Measurements from ENCODE around the gene CDK14. TPM values are rescaled to one million over a fixed set of nuclear protein-coding genes. Genes with fewer than 3 reads are reported as not detected.

Gene CDK14
- total and polyA plus RNA-seq, 2 of the 8 experiments (the other 6 are each of a cell fraction or from before 2014, with no cell fraction given), result 5.5 to 47.3 TPM

- Histone ChIP-seq H3K4me2 (ENCODE audit: insufficient read depth in 1 of 2, low read depth in 2 of 2, low read length in 2 of 2) (no peak overlapping the region), H3K4ac (replicated peaks; ENCODE audit: insufficient read length, low read depth, low read length) (no peak overlapping the region), H3K4me1 (replicated peaks in 1 of 4; ENCODE audit: control insufficient read depth in 3 of 4, insufficient read depth in 4 of 4, low read length in 3 of 4) (no peaks in the 10 kb centered on the region), H3K4me3 (ENCODE audit: extremely low read depth in 1 of 4, insufficient read depth in 2 of 4, low read depth in 3 of 4, low read length in 4 of 4) (no peak overlapping the region), H4K91ac (replicated peaks; ENCODE audit: insufficient read length, low read length) (no peak overlapping the region), H2BK120ac (replicated peaks; ENCODE audit: low read depth, low read length) (no peak overlapping the region), H3K36me3 (ENCODE audit: control insufficient read depth in 2 of 4, insufficient read depth in 4 of 4, low read length in 3 of 4) (no peaks in the 10 kb centered on the region), H3K27me3 (replicated peaks in 1 of 4; ENCODE audit: control insufficient read depth in 3 of 4, extremely low read depth in 1 of 4, insufficient read depth in 3 of 4, low read length in 3 of 4) (no peaks in the 10 kb centered on the region), H4K5ac (ENCODE audit: insufficient read length, low read depth, low read length) (no peak overlapping the region), H2AFZ (ENCODE audit: low read length) (no peak overlapping the region), H3K79me2 (ENCODE audit: control insufficient read depth in 1 of 2, insufficient read depth in 2 of 2, low read length in 2 of 2) (no peaks in the 10 kb centered on the region), H2BK15ac (ENCODE audit: low read length) (no peak overlapping the region), H2BK5ac (ENCODE audit: low read depth, low read length) (no peak overlapping the region), H2BK20ac (ENCODE audit: low read length) (no peak overlapping the region), H3K79me1 (ENCODE audit: low read depth, low read length) (no peaks in the 10 kb centered on the region), H4K20me1 (replicated peaks in 1 of 2; ENCODE audit: control insufficient read depth in 1 of 2, insufficient read depth in 2 of 2, low read length in 2 of 2) (no peaks in the 10 kb centered on the region), H3K14ac (ENCODE audit: insufficient read length) (no peak overlapping the region), H3K56ac (replicated peaks; ENCODE audit: insufficient read length, low read depth, low read length) (no peak overlapping the region), H3K23me2 (ENCODE audit: low read depth, low read length) (no peaks in the 10 kb centered on the region), H3K9ac (replicated peaks in 1 of 4; ENCODE audit: extremely low read depth in 1 of 4, low read depth in 3 of 4, low read length in 3 of 4) (no peak overlapping the region), H3K23ac (ENCODE audit: insufficient read length) (no peak overlapping the region), H3K27ac (ENCODE audit: low read depth, low read length) (no peak overlapping the region), H2AK5ac (ENCODE audit: low read depth, low read length) (no peak overlapping the region), H3K9me3 (ENCODE audit: insufficient read depth in 2 of 2, low read depth in 1 of 2, low read length in 1 of 2) (no peaks in the 10 kb centered on the region), H2BK12ac (ENCODE audit: low read depth, low read length) (no peak overlapping the region), H4K8ac (ENCODE audit: extremely low read depth, insufficient read depth, low read length) (no peak overlapping the region), H3K18ac (ENCODE audit: extremely low read depth, low read length) (no peak overlapping the region)
- DNase-seq (ENCODE audit: low read depth in 1 of 2, low spot score in 2 of 2) (no peak), FAIRE-seq (no peak)
- TF ChIP-seq CBX5 (IDR thresholded peaks at IDR 0.05; ENCODE audit: low read depth, low read length), result no peak
- TF ChIP-seq CREB1 (IDR thresholded peaks at IDR 0.05), result no peak
- no peak for TF ChIP-seq RNF2 (IDR thresholded peaks at IDR 0.05; ENCODE audit: borderline replicate concordance, low read depth, low read length, missing control alignments, poor library complexity, severe bottlenecking)
- no peak for TF ChIP-seq KDM4A (IDR thresholded peaks at IDR 0.05; ENCODE audit: low read depth, low read length, severe bottlenecking)
- no peak for TF ChIP-seq KDM5A (IDR thresholded peaks at IDR 0.05; ENCODE audit: low read length)
- no peak for TF ChIP-seq TCF12 (IDR thresholded peaks at IDR 0.05; ENCODE audit: low read depth, low read length)
- TF ChIP-seq POLR2A (IDR thresholded peaks at IDR 0.05; ENCODE audit: control extremely low read depth in 1 of 2, low read depth in 2 of 2, low read length in 2 of 2), result no peak
- TF ChIP-seq MAFK (IDR thresholded peaks at IDR 0.05; ENCODE audit: low read depth, low read length), result no peak
- TF ChIP-seq E2F6 (IDR thresholded peaks at IDR 0.05), result no peak
- TF ChIP-seq ZNF274 (IDR thresholded peaks at IDR 0.05; ENCODE audit: borderline replicate concordance, extremely low read depth, low read length), result no peak
- no peak for TF ChIP-seq CEBPB (IDR thresholded peaks at IDR 0.05; ENCODE audit: low read depth, low read length)
- TF ChIP-seq EP300 (IDR thresholded peaks at IDR 0.05; ENCODE audit: borderline replicate concordance in 1 of 2, low read depth in 2 of 2, low read length in 2 of 2), result no peak
- no peak for TF ChIP-seq KDM1A (IDR thresholded peaks at IDR 0.05; ENCODE audit: borderline replicate concordance, low read length)
- TF ChIP-seq POU5F1 (IDR thresholded peaks at IDR 0.05; ENCODE audit: low read depth, low read length), result no peak
- TF ChIP-seq CHD2 (IDR thresholded peaks at IDR 0.05; ENCODE audit: low read length), result no peak
- POLR2A ChIA-PET (ENCODE audit: partially characterized antibody), result no interaction called here
- 88% methylated on average over 2 of the region's 2 CpGs; no CpG with 5 or more reads in 1 of the 2 experiments for WGBS, 2 experiments (ENCODE audit: extremely low coverage in 1 of 2, insufficient coverage in 1 of 2, insufficient read length in 1 of 2, insufficient replicate concordance in 2 of 2, low coverage in 1 of 2, low lambda C conversion rate in 2 of 2, missing lambda C conversion rate in 1 of 2)
- CTCF ChIA-PET (ENCODE audit: partially characterized antibody), result interaction anchor here (0.6 to 1.4 kb wide), 3 partner anchors 13 to 258 kb away, joined by 3 to 5 read pairs (median 3); no protein-coding TSS in a partner anchor
Measured at GRCh38 chr7:90777041-90777440, 180.9 kb downstream of the CDK14 start.
